GM18517 (cell line): Measurements from ENCODE around the gene HIBCH.

Experiments
- ATAC-seq: cut with Tn5 transposase; IDR thresholded peaks from one replicate; pipeline ENCODE4 v1.9.1; 2021; ENCODE audit warnings: mild to moderate bottlenecking, moderate library complexity; ENCODE audit not compliant: unreplicated experiment

HIBCH gene

DNA sequence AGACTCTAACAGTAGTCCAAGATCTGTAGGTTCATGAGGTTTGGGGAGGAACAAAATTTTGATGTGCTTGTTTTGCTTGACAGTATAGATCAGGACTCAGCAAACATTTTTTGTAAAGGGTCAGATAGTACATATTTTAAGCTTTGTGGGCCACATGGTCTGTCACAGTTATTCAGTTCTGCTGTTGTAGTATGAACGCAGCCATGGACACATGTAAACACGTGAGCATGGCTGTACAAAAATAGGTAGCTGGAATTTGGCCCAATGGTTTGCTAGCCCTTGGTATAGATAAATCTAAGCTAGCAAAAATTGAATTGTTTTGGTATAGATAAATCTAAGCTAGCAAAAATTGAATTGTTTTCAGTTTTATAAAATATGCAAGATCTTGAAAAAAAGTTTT lies 120.5 kb downstream of the HIBCH start:
- no peak for ATAC-seq

DNA sequence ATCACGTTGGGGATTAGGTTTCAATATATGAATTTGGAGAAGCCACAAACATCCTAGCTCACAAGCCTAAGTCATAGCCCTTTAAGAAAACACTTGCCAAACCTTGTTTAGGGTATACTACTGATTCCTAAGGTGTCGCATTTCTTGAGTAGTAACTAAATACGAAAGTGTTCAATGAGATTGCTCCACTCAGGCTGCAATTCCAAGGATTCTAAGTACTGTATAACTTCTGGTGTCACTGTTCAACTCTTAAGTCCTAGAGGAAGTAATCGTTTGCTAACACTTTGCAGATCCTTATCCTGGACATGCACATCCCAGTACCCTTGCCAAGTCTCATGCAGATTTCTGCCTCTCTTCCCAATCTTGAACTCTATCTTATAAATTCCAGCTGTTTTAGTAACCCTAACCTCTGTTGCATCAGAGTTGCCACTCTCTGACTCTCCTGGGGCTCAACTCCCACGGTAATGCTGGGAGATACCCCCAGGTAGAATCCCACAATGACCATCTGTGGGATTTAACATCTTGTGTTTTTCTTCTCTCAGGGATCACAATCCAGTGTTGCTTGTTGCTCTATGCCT lies 122.4 kb downstream of the HIBCH start:
- no peak for ATAC-seq

GRCh38 chr2:190190507-190191162 lies 129.0 kb downstream of the HIBCH start:
- ATAC-seq = no peak

- ATAC-seq = no peak
Observed at GRCh38 chr2:190188289-190188688, 131.3 kb downstream of the HIBCH start.

- ATAC-seq = no peak
Observed at GRCh38 chr2:190186238-190186637, 133.4 kb downstream of the HIBCH start.

GRCh38 chr2:190185380-190185779 lies 134.2 kb downstream of the HIBCH start:
- ATAC-seq = no peak

GRCh38 chr2:190184460-190184859 lies 135.2 kb downstream of the HIBCH start:
- no peak for ATAC-seq

DNA sequence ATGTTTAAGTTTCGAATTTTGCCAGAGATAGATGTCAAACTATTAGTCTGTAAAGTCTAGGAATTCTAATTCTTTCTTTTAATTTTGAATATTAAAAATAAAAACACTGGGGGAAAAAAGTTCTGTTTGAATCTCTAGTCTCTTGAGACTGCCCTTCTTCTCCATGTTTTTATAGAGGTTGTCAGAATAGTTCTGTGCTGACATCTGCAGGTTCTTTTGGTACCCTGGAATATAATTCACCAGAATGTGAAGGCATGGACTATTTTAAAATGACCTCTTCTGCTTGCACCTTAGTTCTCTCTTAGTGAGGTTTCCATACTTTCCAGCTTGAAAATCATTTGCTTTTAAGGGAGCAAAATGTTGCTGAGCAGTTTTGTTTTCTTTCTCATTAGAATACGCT lies 136.1 kb downstream of the HIBCH start:
- no peak for ATAC-seq

DNA sequence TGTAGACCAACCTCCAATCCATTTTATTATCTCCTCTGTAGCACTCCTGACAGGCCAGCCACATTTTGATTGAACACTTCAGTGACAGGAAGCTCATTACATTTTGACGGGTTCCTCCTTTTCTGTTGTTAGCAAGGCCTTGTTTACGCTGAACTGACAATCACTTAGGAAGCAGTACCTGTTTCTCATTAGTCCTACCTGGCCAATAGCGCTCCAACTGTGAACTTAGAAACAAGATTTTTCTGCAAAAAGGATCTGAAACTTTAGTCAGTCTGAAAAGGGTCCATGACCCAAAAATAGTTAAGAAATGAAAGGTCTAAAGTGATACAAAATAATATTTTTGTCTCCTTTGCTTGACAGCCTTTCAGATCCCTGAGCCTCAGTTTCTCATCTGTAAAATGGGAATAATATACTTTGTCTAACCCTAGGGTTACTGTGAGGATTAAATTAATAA lies 137.5 kb downstream of the HIBCH start:
- ATAC-seq = peak; percentile 33

DNA sequence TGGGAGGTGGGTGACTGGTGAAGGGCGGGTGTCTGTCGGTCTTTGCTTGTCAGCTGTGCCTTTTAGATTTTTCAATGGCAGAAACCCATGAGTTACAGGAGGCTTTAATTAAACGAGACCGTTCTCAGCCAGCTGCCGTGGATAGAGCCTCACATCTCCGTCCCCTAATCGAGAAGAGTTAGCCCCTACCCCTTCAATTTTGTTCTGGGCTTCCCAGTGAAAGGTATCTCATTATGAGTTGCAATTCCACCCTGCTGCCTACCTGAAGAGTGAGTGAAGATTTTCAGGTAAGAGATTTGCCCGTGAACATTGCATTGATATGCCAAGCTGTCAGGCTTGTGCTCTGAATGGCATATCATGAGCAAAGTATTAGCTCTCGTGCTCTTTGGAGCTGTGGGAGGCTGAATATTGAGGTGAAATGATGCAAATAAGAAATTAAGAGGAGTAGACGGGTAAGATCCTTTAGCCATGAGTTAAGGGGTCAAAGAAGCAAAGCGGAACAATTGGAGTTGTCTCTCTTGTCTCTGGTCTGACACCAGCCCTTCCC lies 138.4 kb downstream of the HIBCH start:
- ATAC-seq = no peak

DNA sequence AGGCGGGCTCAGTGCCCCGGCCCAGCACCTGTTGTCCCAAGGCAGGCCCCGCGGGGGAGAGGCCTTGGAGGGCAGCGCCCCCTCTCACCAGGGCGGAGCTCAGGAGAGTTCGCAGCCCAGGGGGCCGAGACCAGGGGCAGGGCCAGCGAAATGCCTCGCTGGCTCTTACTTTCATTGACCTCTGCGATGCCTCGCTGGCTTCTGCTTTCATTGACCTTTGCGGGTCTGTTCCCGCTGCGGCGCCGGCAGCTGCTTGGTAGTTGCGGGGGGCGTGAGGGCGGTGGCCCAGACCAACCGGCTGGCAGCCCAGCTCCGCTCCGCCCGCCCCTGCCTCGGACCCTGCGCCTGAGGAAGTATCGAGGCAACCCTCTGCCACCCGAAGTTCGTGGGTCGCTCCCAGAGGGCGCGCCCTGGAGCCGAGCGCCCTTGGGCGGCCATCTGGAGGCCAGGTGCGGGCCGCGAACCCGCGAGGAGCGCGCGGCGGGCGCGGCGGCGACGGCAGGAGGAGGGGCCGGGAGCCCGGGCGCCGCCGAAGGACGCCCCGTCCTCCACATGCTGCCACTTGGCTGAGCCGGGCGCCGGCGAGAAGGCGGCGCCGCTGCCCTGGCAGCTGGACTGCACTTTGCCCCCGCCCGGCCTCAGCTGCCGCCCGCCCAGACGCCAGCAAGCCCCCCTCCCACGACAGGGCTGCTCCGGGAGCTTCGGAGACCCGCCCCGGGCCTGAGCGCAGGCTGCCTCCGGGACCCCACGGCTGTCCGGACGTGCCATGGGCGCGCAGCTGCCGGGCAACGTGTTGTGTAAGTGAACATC lies 139.1 kb downstream of the HIBCH start:
- peak; percentile 76 for ATAC-seq

DNA sequence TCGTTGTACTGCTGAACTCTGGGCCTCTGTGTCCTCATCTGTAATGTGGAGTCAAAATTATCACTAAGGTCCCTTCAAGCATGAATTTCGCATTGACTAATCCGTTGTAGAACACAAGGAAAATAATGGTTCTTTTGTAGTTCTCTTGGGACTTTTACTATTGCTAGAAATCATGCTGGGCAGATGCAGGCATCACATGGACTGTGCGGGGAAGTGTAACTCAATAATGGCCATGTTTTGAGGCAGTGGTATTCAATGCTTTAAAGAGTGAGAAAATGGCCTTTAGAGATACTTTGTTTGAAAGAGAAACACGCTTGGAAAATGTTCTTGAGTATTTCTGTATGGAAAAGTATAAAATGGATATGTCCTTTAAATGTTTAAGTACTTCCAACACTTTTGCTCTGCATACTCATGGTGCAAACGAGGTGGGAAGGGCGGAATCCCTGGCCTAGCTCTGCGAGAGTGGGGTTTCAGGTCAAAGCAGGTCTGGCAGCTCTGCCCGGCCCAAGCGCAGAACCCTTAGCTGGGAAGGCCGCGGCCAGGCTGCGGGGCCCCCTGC lies 139.8 kb downstream of the HIBCH start:
- ATAC-seq = no peak

GRCh38 chr2:190178066-190178722 lies 141.4 kb downstream of the HIBCH start:
- ATAC-seq = no peak

- ATAC-seq = no peak
Observed at GRCh38 chr2:190177249-190178040, 142.2 kb downstream of the HIBCH start.

DNA sequence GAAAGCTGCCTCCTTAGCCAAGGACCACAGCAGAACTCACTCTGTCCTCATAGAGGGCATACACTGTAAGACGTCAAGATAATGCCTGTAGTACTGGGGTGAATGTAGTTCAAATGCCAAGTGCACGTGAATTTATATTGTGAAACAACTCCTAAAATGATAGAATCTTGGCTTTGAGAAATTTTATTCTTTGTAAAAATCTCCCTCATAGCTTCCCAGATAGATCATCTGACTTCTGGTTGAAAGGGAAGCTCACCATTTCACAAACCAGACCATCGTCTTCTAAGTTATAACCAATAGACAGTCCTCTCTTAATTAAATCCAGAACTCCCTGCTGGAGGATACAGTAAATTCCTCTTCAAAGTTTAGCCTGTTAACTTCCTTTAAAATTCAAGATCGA lies 146.2 kb downstream of the HIBCH start:
- no peak for ATAC-seq

GRCh38 chr2:190170673-190171072 lies 149.0 kb downstream of the HIBCH start:
- ATAC-seq = no peak

- ATAC-seq = no peak
Observed at GRCh38 chr2:190169221-190170072, 150.2 kb downstream of the HIBCH start.

GRCh38 chr2:190167702-190168101 lies 151.9 kb downstream of the HIBCH start:
- ATAC-seq = no peak

GRCh38 chr2:190165491-190165890 lies 154.1 kb downstream of the HIBCH start:
- no peak for ATAC-seq
